ENCODE results near the gene RBPMS2.

The RBPMS2 gene

GRCh38 chr15:64809649-64810496, 34.5 kb upstream of the RBPMS2 start (continued):
- peak; percentile 71 for TF ChIP-seq PATZ1 (tag by site-specific recombination; IDR thresholded peaks at IDR 0.05)
- TF ChIP-seq ZSCAN23 (tag by site-specific recombination; IDR thresholded peaks at IDR 0.05), result no peak

GRCh38 chr15:64808785-64809453, 33.5 kb upstream of the RBPMS2 start:
- ChIA-PET POLR2A (no interaction called here), CTCF (interaction anchor here (0.5 to 3.8 kb wide), 22 partner anchors 8 to 528 kb away, joined by 3 to 68 read pairs (median 4); no protein-coding TSS in a partner anchor)
- no peaks in the 10 kb centered on the region for H3K9me3 ChIP-seq (ENCODE audit: control insufficient read depth, insufficient read depth, low read depth, low read length)
- no peak overlapping the region for H3K4me3 ChIP-seq (ENCODE audit: low read depth, low read length)
- no peaks in the 10 kb centered on the region for H3K36me3 ChIP-seq (ENCODE audit: control insufficient read depth in 2 of 2, insufficient read depth in 1 of 2, low read length in 2 of 2)
- no peak for TF ChIP-seq ZNF19 (tag by site-specific recombination; IDR thresholded peaks at IDR 0.05; ENCODE audit: low read depth)
- TF ChIP-seq ZNF416 (tag by site-specific recombination; IDR thresholded peaks at IDR 0.05), result no peak
- TF ChIP-seq ZNF16 (tag by site-specific recombination; IDR thresholded peaks at IDR 0.05; ENCODE audit: low read depth), result no peak
- no peak for TF ChIP-seq PATZ1 (tag by site-specific recombination; IDR thresholded peaks at IDR 0.05)
- no peak for TF ChIP-seq ZNF132 (tag by site-specific recombination; IDR thresholded peaks at IDR 0.05; ENCODE audit: borderline replicate concordance)
- no peak for TF ChIP-seq KLF10 (tag by site-specific recombination; IDR thresholded peaks at IDR 0.05)
- TF ChIP-seq ZNF133 (tag by site-specific recombination; IDR thresholded peaks at IDR 0.05), result no peak
- TF ChIP-seq ZBTB17 (tag by site-specific recombination; IDR thresholded peaks at IDR 0.05), result no peak
- no peak for TF ChIP-seq ZNF23 (tag by site-specific recombination; IDR thresholded peaks at IDR 0.05; ENCODE audit: borderline replicate concordance)
- no peak for TF ChIP-seq ZNF837 (tag by site-specific recombination; IDR thresholded peaks at IDR 0.05)
- no peak for TF ChIP-seq ZSCAN4 (tag by site-specific recombination; IDR thresholded peaks at IDR 0.05)
- TF ChIP-seq PRDM1 (tag by site-specific recombination; IDR thresholded peaks at IDR 0.05), result no peak
- TF ChIP-seq ZNF791 (tag by site-specific recombination; IDR thresholded peaks at IDR 0.05), result no peak
- TF ChIP-seq EGR2 (tag by site-specific recombination; IDR thresholded peaks at IDR 0.05; ENCODE audit: low read depth), result no peak
- TF ChIP-seq ZFP37 (tag by site-specific recombination; IDR thresholded peaks at IDR 0.05), result no peak
- H3K27ac ChIP-seq (ENCODE audit: extremely low read depth, low read depth, low read length), result no peak overlapping the region
- no peaks in the 10 kb centered on the region for H3K4me1 ChIP-seq (ENCODE audit: control insufficient read depth, insufficient read depth, low read length)

GRCh38 chr15:64807751-64808222, 32.4 kb upstream of the RBPMS2 start:
- Histone ChIP-seq H3K9me3 (ENCODE audit: control insufficient read depth, insufficient read depth, low read depth, low read length) (no peaks in the 10 kb centered on the region), H3K27ac (ENCODE audit: extremely low read depth, low read depth, low read length) (no peak overlapping the region), H3K36me3 (ENCODE audit: control insufficient read depth in 2 of 2, insufficient read depth in 1 of 2, low read length in 2 of 2) (no peaks in the 10 kb centered on the region), H3K4me1 (ENCODE audit: control insufficient read depth, insufficient read depth, low read length) (no peaks in the 10 kb centered on the region), H3K4me3 (ENCODE audit: low read depth, low read length) (no peak overlapping the region)
- CTCF ChIA-PET, result no interaction called here
- TF ChIP-seq ATF2 (tag by site-specific recombination; IDR thresholded peaks at IDR 0.05; ENCODE audit: low read depth) (no peak), MZF1 (tag by site-specific recombination; IDR thresholded peaks at IDR 0.05; ENCODE audit: borderline replicate concordance) (no peak), GFI1B (tag by site-specific recombination; IDR thresholded peaks at IDR 0.05) (no peak), ZNF10 (tag by site-specific recombination; IDR thresholded peaks at IDR 0.05) (no peak), BCL11A (tag by site-specific recombination; IDR thresholded peaks at IDR 0.05; ENCODE audit: low read depth) (no peak), ZNF677 (tag by site-specific recombination; IDR thresholded peaks at IDR 0.05) (no peak), KLF17 (tag by site-specific recombination; IDR thresholded peaks at IDR 0.05) (no peak)
- POLR2A ChIA-PET, result interaction anchor here (0.8 kb wide), 1 partner anchor 18 kb away, joined by 3 read pairs; the partner anchor contains the start of gene PIF1
